ENCODE results near the gene CCDC12.

The CCDC12 gene

GRCh38 chr3:46957092-46957820 lies 19.3 kb downstream of the CCDC12 start:
- DNase-seq (ENCODE audit: low read depth): no peak

GRCh38 chr3:46955801-46956259 lies 20.7 kb downstream of the CCDC12 start:
- DNase-seq (ENCODE audit: low read depth): no peak

- no peak for DNase-seq (ENCODE audit: low read depth)
Observed at GRCh38 chr3:46955157-46955556, 21.4 kb downstream of the CCDC12 start.

GRCh38 chr3:46954178-46954577 lies 22.4 kb downstream of the CCDC12 start:
- DNase-seq (ENCODE audit: low read depth): no peak

- DNase-seq (ENCODE audit: low read depth): no peak
Observed at GRCh38 chr3:46953234-46954010, 23.1 kb downstream of the CCDC12 start.

GRCh38 chr3:46952813-46953212 lies 23.7 kb downstream of the CCDC12 start:
- DNase-seq (ENCODE audit: low read depth): no peak

GRCh38 chr3:46950650-46951241 lies 25.8 kb downstream of the CCDC12 start:
- no peak for DNase-seq (ENCODE audit: low read depth)

GRCh38 chr3:46950177-46950576 lies 26.4 kb downstream of the CCDC12 start:
- no peak for DNase-seq (ENCODE audit: low read depth)

GRCh38 chr3:46948830-46949671 lies 27.5 kb downstream of the CCDC12 start:
- DNase-seq (ENCODE audit: low read depth): no peak

- no peak for DNase-seq (ENCODE audit: low read depth)
Observed at GRCh38 chr3:46947981-46948791, 28.4 kb downstream of the CCDC12 start.

GRCh38 chr3:46947546-46947901 lies 29.0 kb downstream of the CCDC12 start:
- DNase-seq (ENCODE audit: low read depth): no peak

GRCh38 chr3:46946856-46947545 lies 29.5 kb downstream of the CCDC12 start:
- DNase-seq (ENCODE audit: low read depth): no peak

- DNase-seq (ENCODE audit: low read depth): no peak
Observed at GRCh38 chr3:46946416-46946815, 30.1 kb downstream of the CCDC12 start.

- DNase-seq (ENCODE audit: low read depth): no peak
Observed at GRCh38 chr3:46944191-46944590, 32.4 kb downstream of the CCDC12 start.

- no peak for DNase-seq (ENCODE audit: low read depth)
Observed at GRCh38 chr3:46943237-46944187, 33.0 kb downstream of the CCDC12 start.

GRCh38 chr3:46942481-46943236 lies 33.9 kb downstream of the CCDC12 start:
- no peak for DNase-seq (ENCODE audit: low read depth)

GRCh38 chr3:46942076-46942475 lies 34.5 kb downstream of the CCDC12 start:
- DNase-seq (ENCODE audit: low read depth): no peak

- DNase-seq (ENCODE audit: low read depth): no peak
Observed at GRCh38 chr3:46939578-46940445, 36.7 kb downstream of the CCDC12 start.
